Panc1 (cell line): ENCODE measurements around the gene MAPK7. TPM values are rescaled to one million over a fixed set of nuclear protein-coding genes. Genes with fewer than 3 reads are reported as not detected.

Experiments used
- ATAC-seq: fragments of 200-7000 bp; cut with Tn5 transposase; 2 replicates; pipeline ENCODE4 v1.9.1; 2020; ENCODE audit warnings: mild to moderate bottlenecking, moderate library complexity
- BruUV-seq: library from RNA; stranded (reverse); fragments of 400-500 nt; replicated peaks from 2 replicates; lab custom pipeline; 2021; lab: Mats Ljungman, UMichigan
- CTCF ChIA-PET: fragments of 300-600 bp; sonication (Branson Sonifier 250); formaldehyde crosslinking; loops from one replicate; lab custom pipeline; 2022; ENCODE audit warnings: antibody characterized with exemption; lab: Charles Lee
- POLR2A ChIA-PET: fragments of 300-600 bp; sonication (Branson Sonifier 250); formaldehyde crosslinking; loops from one replicate; lab custom pipeline; 2022; ENCODE audit warnings: antibody characterized with exemption; lab: Charles Lee
- DNase-seq: peaks from one replicate; pipeline ENCODE4 v3.0.0-alpha.2; 2010; ENCODE audit warnings: low read depth, low spot score
- H3K27ac ChIP-seq: 2 replicates; pipeline ENCODE4 v1.5.1; 2011; ENCODE audit warnings: mild to moderate bottlenecking, low read length, inconsistent platforms
- H3K27me3 ChIP-seq: fragments of 200-500 bp; sonication (Bioruptor generic); 2 replicates; pipeline ENCODE4 v1.6.0; 2014; ENCODE audit warnings: low read length, inconsistent platforms; ENCODE audit not compliant: control insufficient read depth, insufficient read depth
- H3K36me3 ChIP-seq: fragments of 200-500 bp; sonication (Bioruptor generic); 2 replicates; pipeline ENCODE4 v1.5.1; 2014; ENCODE audit warnings: inconsistent platforms, mild to moderate bottlenecking, low read length, moderate library complexity; ENCODE audit not compliant: control insufficient read depth, insufficient read depth
- H3K4me1 ChIP-seq: 2 replicates; pipeline ENCODE4 v1.5.1; 2011; ENCODE audit warnings: inconsistent platforms, mild to moderate bottlenecking, low read length, moderate library complexity; ENCODE audit not compliant: control insufficient read depth, insufficient read depth
- H3K4me3 ChIP-seq, 2 experiments: 2 replicates each; pipeline ENCODE4 v1.5.1; 2011 to 2012; ENCODE audit warnings: low read depth in 2 of 2, low read length in 2 of 2, mild to moderate bottlenecking in 2 of 2, inconsistent platforms in 1 of 2, moderate library complexity in 1 of 2
- H3K9me3 ChIP-seq: fragments of 200-500 bp; sonication (Bioruptor generic); 2 replicates; pipeline ENCODE4 v1.5.1; 2014; ENCODE audit warnings: low read depth, mild to moderate bottlenecking, inconsistent platforms, low read length, moderate library complexity; ENCODE audit not compliant: control insufficient read depth, insufficient read depth
- CTCF ChIP-seq: fragments of 450-650 bp; IDR thresholded peaks from 2 replicates; pipeline ENCODE4 v1.5.1; 2017; ENCODE audit warnings: mild to moderate bottlenecking
- POLR2AphosphoS5 ChIP-seq: IDR thresholded peaks from 2 replicates; pipeline ENCODE4 v1.6.1; 2012; ENCODE audit warnings: mild to moderate bottlenecking, low read depth, low read length, moderate library complexity
- SIN3A ChIP-seq: IDR thresholded peaks from 2 replicates; pipeline ENCODE4 v1.6.1; 2012; ENCODE audit warnings: low read depth, mild to moderate bottlenecking, low read length, moderate library complexity, borderline replicate concordance; ENCODE audit not compliant: insufficient read depth
- TCF7L2 ChIP-seq: IDR thresholded peaks from 2 replicates; pipeline ENCODE4 v1.6.1; 2011; ENCODE audit warnings: mild to moderate bottlenecking, low read depth, low read length, inconsistent platforms
- in situ Hi-C: cut with HindIII; loops from 2 replicates; pipeline ENCODE4 v1.10.0; 2016; ENCODE audit warnings: low sequenced_read_pairs, low pct_unique_long_range_greater_than_20kb
- intact Hi-C: fragments of 100-400 bp; cut with micrococcal nuclease; formaldehyde crosslinking; loops from one replicate; pipeline ENCODE4 v1.10.0; 2022; ENCODE audit not compliant: unreplicated experiment
- total RNA-seq: library from RNA; stranded (reverse); gene quantifications from one replicate; pipeline ENCODE4 v1.2.1, GENCODE V29; 2021; ENCODE audit not compliant: unreplicated experiment
- TF ChIP-seq, protein P1 (sequence below), 2 experiments: IDR thresholded peaks; 2 replicates each; pipeline ENCODE4 v1.6.1; 2011 to 2012; ENCODE audit warnings: low read depth in 2 of 2, control low read depth in 1 of 2, low read length in 1 of 2, mild to moderate bottlenecking in 1 of 2, moderate library complexity in 1 of 2; ENCODE audit not compliant: insufficient read depth in 1 of 2

Gene MAPK7
- total RNA-seq, 1 experiment from 2014 or later = 28.9 TPM

- H3K27me3 ChIP-seq = no peaks in the 10 kb centered on the region
- intact Hi-C loops = no loop called here
- ChIA-PET POLR2A (no interaction called here), CTCF (no interaction called here)
- DNase-seq (no peak), ATAC-seq (no peak)
- H3K4me1 ChIP-seq = no peaks in the 10 kb centered on the region
- in situ Hi-C loops = no loop called here
- no peaks in the 10 kb centered on the region for H3K36me3 ChIP-seq
- H3K27ac ChIP-seq = no peak overlapping the region
- BruUV-seq = no TSS peak
- TF ChIP-seq CTCF (no peak), POLR2AphosphoS5 (no peak), SIN3A (no peak), TCF7L2 (no peak)
- TF ChIP-seq, protein P1, sequence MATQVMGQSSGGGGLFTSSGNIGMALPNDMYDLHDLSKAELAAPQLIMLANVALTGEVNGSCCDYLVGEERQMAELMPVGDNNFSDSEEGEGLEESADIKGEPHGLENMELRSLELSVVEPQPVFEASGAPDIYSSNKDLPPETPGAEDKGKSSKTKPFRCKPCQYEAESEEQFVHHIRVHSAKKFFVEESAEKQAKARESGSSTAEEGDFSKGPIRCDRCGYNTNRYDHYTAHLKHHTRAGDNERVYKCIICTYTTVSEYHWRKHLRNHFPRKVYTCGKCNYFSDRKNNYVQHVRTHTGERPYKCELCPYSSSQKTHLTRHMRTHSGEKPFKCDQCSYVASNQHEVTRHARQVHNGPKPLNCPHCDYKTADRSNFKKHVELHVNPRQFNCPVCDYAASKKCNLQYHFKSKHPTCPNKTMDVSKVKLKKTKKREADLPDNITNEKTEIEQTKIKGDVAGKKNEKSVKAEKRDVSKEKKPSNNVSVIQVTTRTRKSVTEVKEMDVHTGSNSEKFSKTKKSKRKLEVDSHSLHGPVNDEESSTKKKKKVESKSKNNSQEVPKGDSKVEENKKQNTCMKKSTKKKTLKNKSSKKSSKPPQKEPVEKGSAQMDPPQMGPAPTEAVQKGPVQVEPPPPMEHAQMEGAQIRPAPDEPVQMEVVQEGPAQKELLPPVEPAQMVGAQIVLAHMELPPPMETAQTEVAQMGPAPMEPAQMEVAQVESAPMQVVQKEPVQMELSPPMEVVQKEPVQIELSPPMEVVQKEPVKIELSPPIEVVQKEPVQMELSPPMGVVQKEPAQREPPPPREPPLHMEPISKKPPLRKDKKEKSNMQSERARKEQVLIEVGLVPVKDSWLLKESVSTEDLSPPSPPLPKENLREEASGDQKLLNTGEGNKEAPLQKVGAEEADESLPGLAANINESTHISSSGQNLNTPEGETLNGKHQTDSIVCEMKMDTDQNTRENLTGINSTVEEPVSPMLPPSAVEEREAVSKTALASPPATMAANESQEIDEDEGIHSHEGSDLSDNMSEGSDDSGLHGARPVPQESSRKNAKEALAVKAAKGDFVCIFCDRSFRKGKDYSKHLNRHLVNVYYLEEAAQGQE (IDR thresholded peaks at IDR 0.05; ENCODE audit: insufficient read depth in 1 of 2, low read depth in 2 of 2, low read length in 1 of 2) = no peak
- no peak overlapping the region for H3K4me3 ChIP-seq
- H3K9me3 ChIP-seq = no peaks in the 10 kb centered on the region
These were observed 37.1 kb upstream of the MAPK7 start for GRCh38 chr17:19341211-19341631.

- no TSS peak for BruUV-seq
- intact Hi-C loops = no loop called here
- CTCF ChIA-PET = no interaction called here
- H3K27me3 ChIP-seq = no peaks in the 10 kb centered on the region
- POLR2A ChIA-PET = no interaction called here
- in situ Hi-C loops = no loop called here
- DNase-seq (no peak), ATAC-seq (no peak)
- no peaks in the 10 kb centered on the region for H3K36me3 ChIP-seq
- H3K4me1 ChIP-seq = peaks cover 6% of the 10 kb centered on the region
- H3K4me3 ChIP-seq = no peak overlapping the region
- TF ChIP-seq CTCF = no peak
- TF ChIP-seq, protein P1 (IDR thresholded peaks at IDR 0.05; ENCODE audit: insufficient read depth in 1 of 2, low read depth in 2 of 2, low read length in 1 of 2) = no peak
- no peak for TF ChIP-seq TCF7L2
- no peak for TF ChIP-seq SIN3A
- TF ChIP-seq POLR2AphosphoS5 = no peak
- no peak overlapping the region for H3K27ac ChIP-seq
- no peaks in the 10 kb centered on the region for H3K9me3 ChIP-seq
These were observed 36.4 kb upstream of the MAPK7 start for GRCh38 chr17:19341641-19342610.
